ENCODE measurements around the gene HOXB2. TPM values are rescaled to one million over a fixed set of nuclear protein-coding genes. Genes with fewer than 3 reads are reported as not detected.
A peak's percentile ranks its signal among the peaks of the same experiment; 100 is the strongest.
"Not testable (repeated sequence)": the region's sequence is repeated elsewhere in the genome, so short reads cannot be mapped to it uniquely, and the experiment has no call there.

Gene HOXB2
- total RNA-seq, 2 donors from 2014 or later = 4.5 to 18.8 TPM

GRCh38 chr17:48542114-48542656, 2.7 kb downstream of the HOXB2 start:
- peaks cover 15% of the 10 kb centered on the region for H3K27me3 Mint-ChIP-seq
- H3K36me3 Mint-ChIP-seq (ENCODE audit: low read depth) = peaks cover 10% of the 10 kb centered on the region
- DNase-seq (no peak), ATAC-seq (peak; percentile 17)
- H3K4me1 Mint-ChIP-seq = peaks cover 35% of the 10 kb centered on the region
- H3K4me3 Mint-ChIP-seq = peak overlapping the region; percentile 96
- no peaks in the 10 kb centered on the region for H3K9me3 ChIP-seq (ENCODE audit: control insufficient read depth, low read length, poor library complexity, severe bottlenecking)
- peak overlapping the region; percentile 98 for H3K27ac Mint-ChIP-seq

DNA sequence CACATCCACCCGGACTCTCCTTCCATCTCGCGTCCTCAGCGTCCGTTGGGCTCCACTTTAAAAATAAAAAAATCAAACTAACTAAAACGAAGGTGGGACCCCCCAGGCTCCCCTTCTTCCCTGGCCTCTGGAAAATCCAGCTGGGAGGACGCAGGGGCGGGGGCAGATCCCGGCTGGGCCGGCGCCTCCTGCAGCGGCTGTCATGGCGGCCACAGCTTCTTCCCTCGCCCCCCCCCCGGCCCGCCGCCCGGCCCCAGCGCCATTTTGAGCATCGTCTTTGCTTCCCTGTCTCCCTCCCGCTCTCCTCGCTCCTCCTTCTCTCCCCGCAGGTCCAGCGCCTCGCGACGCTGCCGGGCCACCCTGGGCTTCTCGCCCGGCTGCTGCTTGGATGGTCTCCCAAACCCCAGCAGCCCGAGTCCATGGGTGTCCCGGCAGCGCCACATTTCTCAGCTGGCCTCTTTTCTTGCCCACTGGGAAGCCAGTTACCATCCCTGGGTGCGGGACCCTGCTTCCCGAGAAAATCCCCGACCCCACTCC, 3.3 kb downstream of the HOXB2 start:
- Mint-ChIP-seq H3K4me3 (peak overlapping the region; percentile 96), H3K27ac (peak overlapping the region; percentile 98), H3K27me3 (peaks cover 18% of the 10 kb centered on the region), H3K36me3 (ENCODE audit: low read depth) (peaks cover 10% of the 10 kb centered on the region), H3K4me1 (peaks cover 36% of the 10 kb centered on the region)
- H3K9me3 ChIP-seq (ENCODE audit: control insufficient read depth, low read length, poor library complexity, severe bottlenecking) = no peaks in the 10 kb centered on the region
- ATAC-seq (peak; percentile 47), DNase-seq (peak; percentile 26 to 35 (median 32))

DNA sequence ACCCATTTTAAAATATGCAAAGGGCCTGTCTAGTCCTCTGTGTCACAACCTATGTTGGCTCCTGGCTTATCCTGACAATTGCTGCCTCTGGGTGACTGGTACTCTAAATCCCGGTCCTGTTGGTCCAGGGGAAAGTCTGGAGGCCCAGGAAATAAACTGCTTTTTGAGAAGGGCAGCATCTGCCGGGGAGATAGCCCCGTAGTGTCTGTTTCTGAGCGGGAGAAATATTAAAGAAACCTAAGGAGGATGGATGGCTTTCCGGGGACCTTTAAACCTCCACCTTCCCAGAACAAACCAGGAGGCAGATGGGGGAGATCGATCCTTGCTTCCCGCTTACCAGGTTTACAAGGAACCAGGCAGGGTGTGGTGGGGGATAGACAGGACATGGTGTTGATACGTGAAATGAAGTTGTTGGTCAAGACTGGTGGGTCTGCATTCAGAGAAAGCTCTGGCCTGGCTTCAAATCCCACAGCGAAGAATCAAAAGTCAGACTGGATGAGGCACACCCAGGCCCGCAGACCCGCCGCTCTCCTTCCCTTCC, 3.8 kb downstream of the HOXB2 start:
- Mint-ChIP-seq H3K27me3 (peaks cover 18% of the 10 kb centered on the region), H3K27ac (peak overlapping the region; percentile 98), H3K4me1 (peaks cover 34% of the 10 kb centered on the region), H3K36me3 (ENCODE audit: low read depth) (peaks cover 10% of the 10 kb centered on the region), H3K4me3 (peak overlapping the region; percentile 96)
- H3K9me3 ChIP-seq (ENCODE audit: control insufficient read depth, low read length, poor library complexity, severe bottlenecking) = no peaks in the 10 kb centered on the region
- DNase-seq (no peak), ATAC-seq (peak; percentile 16)

DNA sequence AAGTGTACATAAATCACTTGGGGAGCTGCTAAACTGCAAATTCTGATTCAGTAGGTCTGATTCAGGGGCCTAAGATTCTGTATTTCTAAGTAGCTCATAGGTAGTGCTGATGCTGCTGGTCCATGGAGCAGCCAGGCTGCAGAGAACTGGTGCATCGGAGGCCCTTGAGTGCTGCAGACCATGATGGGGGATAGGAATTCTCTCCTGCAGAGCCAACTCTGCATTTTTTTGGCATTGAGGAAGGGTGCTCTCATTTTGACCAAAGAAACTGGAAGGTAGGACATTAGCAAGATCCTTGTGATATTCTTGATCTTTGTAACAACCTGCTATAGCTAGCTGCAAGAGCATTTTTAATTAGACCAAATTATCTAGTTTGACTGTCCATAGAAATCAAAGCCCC, 4.7 kb downstream of the HOXB2 start:
- Mint-ChIP-seq H3K4me1 (peaks cover 32% of the 10 kb centered on the region), H3K4me3 (peak overlapping the region; percentile 41), H3K27me3 (peaks cover 18% of the 10 kb centered on the region), H3K27ac (peak overlapping the region; percentile 60), H3K36me3 (ENCODE audit: low read depth) (peaks cover 10% of the 10 kb centered on the region)
- no peaks in the 10 kb centered on the region for H3K9me3 ChIP-seq (ENCODE audit: control insufficient read depth, low read length, poor library complexity, severe bottlenecking)
- DNase-seq = no peak
- ATAC-seq = no peak

DNA sequence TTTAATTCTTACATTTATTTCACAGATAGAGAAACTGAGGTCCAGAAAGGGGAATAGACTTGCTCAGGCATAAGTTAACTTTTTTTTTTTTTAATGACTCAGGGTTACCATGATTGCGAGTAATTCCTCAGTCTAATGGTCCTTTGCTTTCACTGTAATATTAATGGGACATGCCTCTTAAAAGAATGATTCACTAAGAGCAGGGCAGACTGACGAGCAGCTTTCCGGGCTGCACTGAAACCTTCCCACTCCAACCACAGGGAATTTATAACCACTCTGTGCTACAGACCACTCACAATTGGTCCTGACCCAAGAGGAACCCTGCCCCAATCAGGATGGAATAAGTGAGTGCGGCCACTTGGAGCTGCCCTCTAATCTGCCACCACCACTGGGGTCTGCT, 5.7 kb downstream of the HOXB2 start:
- peaks cover 30% of the 10 kb centered on the region for H3K4me1 Mint-ChIP-seq
- no peak overlapping the region for H3K27ac Mint-ChIP-seq
- ATAC-seq (no peak), DNase-seq (no peak)
- H3K9me3 ChIP-seq (ENCODE audit: control insufficient read depth, low read length, poor library complexity, severe bottlenecking) = no peaks in the 10 kb centered on the region
- peaks cover 18% of the 10 kb centered on the region for H3K27me3 Mint-ChIP-seq
- peaks cover 10% of the 10 kb centered on the region for H3K36me3 Mint-ChIP-seq (ENCODE audit: low read depth)
- H3K4me3 Mint-ChIP-seq = no peak overlapping the region

DNA sequence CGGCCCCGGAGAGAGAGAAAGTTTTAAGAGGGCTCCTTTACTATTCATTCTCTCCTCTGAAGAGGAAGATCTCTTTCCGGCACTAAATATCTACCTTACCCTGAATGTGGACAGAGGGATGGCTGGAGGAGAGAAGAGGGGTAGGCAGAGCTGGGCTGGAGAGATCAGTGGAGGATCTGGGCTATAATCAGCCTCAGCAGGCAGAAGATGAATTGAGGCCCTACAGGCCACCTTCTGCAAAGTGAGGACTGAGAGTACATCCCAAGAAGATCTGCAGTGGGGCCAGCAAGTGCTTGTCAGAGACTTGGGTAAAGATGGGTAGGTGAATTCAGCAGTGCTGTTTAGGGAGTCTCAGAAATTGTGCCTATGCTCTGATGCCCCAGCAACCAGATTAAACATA, 7.6 kb downstream of the HOXB2 start:
- ATAC-seq = no peak
- DNase-seq = no peak
- H3K27me3 Mint-ChIP-seq = peaks cover 20% of the 10 kb centered on the region
- H3K36me3 Mint-ChIP-seq (ENCODE audit: low read depth) = peaks cover 5% of the 10 kb centered on the region
- H3K4me1 Mint-ChIP-seq = peaks cover 22% of the 10 kb centered on the region
- no peak overlapping the region for H3K27ac Mint-ChIP-seq
- H3K4me3 Mint-ChIP-seq = peak overlapping the region; percentile 45
- H3K9me3 ChIP-seq (ENCODE audit: control insufficient read depth, low read length, poor library complexity, severe bottlenecking) = no peaks in the 10 kb centered on the region

GRCh38 chr17:48535793-48536559, 8.9 kb downstream of the HOXB2 start:
- ATAC-seq; H3K27ac Mint-ChIP-seq; H3K4me3 Mint-ChIP-seq; H3K36me3 Mint-ChIP-seq (ENCODE audit: low read depth); H3K9me3 ChIP-seq (ENCODE audit: control insufficient read depth, low read length, poor library complexity, severe bottlenecking); DNase-seq: not testable (repeated sequence)
- Mint-ChIP-seq H3K4me1 (peaks cover 13% of the 10 kb centered on the region), H3K27me3 (peaks cover 14% of the 10 kb centered on the region)

- H3K27me3 Mint-ChIP-seq = peaks cover 19% of the 10 kb centered on the region
- H3K4me3 Mint-ChIP-seq = no peak overlapping the region
- no peaks in the 10 kb centered on the region for H3K36me3 Mint-ChIP-seq (ENCODE audit: low read depth)
- H3K4me1 Mint-ChIP-seq = peaks cover 2% of the 10 kb centered on the region
- ATAC-seq = no peak
- no peaks in the 10 kb centered on the region for H3K9me3 ChIP-seq (ENCODE audit: control insufficient read depth, low read length, poor library complexity, severe bottlenecking)
- H3K27ac Mint-ChIP-seq = no peak overlapping the region
- no peak for DNase-seq
Measured at GRCh38 chr17:48532261-48532660, 12.6 kb downstream of the HOXB2 start.

DNA sequence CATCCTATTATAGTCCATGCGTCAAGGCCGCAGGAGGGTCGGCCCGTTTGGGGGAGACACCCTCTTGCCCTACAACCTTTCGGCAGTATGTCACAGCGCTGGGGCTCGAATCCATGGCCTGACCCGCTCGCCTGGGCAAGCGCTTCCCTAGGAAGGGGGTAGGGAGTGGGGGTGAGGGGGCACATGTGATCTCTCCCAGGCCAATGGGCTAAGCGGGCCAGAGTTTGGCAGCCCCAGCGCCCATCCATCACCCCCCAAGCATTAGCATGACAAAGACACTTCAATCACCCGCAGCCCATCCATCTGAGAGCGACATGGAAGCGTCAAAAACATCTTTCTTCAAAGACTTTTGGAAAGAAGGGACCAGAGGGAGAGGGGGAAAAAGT, 14.0 kb downstream of the HOXB2 start, which contains the start of gene HOXB1:
Gene HOXB1 (minus strand): TSS at position 125 of the 386 bp plus-strand sequence. CDS start 107 bp downstream, at position 18.
- Mint-ChIP-seq H3K27me3 (peaks cover 25% of the 10 kb centered on the region), H3K36me3 (ENCODE audit: low read depth) (no peaks in the 10 kb centered on the region), H3K4me3 (no peak within 1 kb of the TSS), H3K4me1 (peaks cover 5% of the 10 kb centered on the region), H3K27ac (no peak within 1 kb of the TSS)
- DNase-seq = no peak
- no peaks in the 10 kb centered on the region for H3K9me3 ChIP-seq (ENCODE audit: control insufficient read depth, low read length, poor library complexity, severe bottlenecking)
- no peak for ATAC-seq

GRCh38 chr17:48530208-48530886, 14.6 kb downstream of the HOXB2 start:
- Mint-ChIP-seq H3K4me1 (peaks cover 5% of the 10 kb centered on the region), H3K27me3 (peaks cover 31% of the 10 kb centered on the region), H3K36me3 (ENCODE audit: low read depth) (no peaks in the 10 kb centered on the region), H3K4me3 (no peak overlapping the region), H3K27ac (no peak overlapping the region)
- ATAC-seq (no peak), DNase-seq (no peak)
- H3K9me3 ChIP-seq (ENCODE audit: control insufficient read depth, low read length, poor library complexity, severe bottlenecking) = no peaks in the 10 kb centered on the region

- no peak overlapping the region for H3K27ac Mint-ChIP-seq
- ATAC-seq (no peak), DNase-seq (no peak)
- peaks cover 38% of the 10 kb centered on the region for H3K27me3 Mint-ChIP-seq
- peaks cover 2% of the 10 kb centered on the region for H3K36me3 Mint-ChIP-seq (ENCODE audit: low read depth)
- no peaks in the 10 kb centered on the region for H3K9me3 ChIP-seq (ENCODE audit: control insufficient read depth, low read length, poor library complexity, severe bottlenecking)
- peaks cover 5% of the 10 kb centered on the region for H3K4me1 Mint-ChIP-seq
- H3K4me3 Mint-ChIP-seq = no peak overlapping the region
Measured at GRCh38 chr17:48529683-48530009, 15.3 kb downstream of the HOXB2 start.

GRCh38 chr17:48528936-48529682, 15.8 kb downstream of the HOXB2 start:
- H3K27me3 Mint-ChIP-seq = peaks cover 43% of the 10 kb centered on the region
- H3K27ac Mint-ChIP-seq = no peak overlapping the region
- no peak for ATAC-seq
- H3K36me3 Mint-ChIP-seq (ENCODE audit: low read depth) = peaks cover 2% of the 10 kb centered on the region
- H3K9me3 ChIP-seq (ENCODE audit: control insufficient read depth, low read length, poor library complexity, severe bottlenecking) = no peaks in the 10 kb centered on the region
- H3K4me1 Mint-ChIP-seq = peaks cover 5% of the 10 kb centered on the region
- no peak for DNase-seq
- no peak overlapping the region for H3K4me3 Mint-ChIP-seq
